COLO668 (cell line): ENCODE data around the gene ZNF292.
"Not testable (repeated sequence)": the region's sequence is repeated elsewhere in the genome, so short reads cannot be mapped to it uniquely, and the experiment has no call there.

Experiments used
- DNase-seq: peaks from one replicate; lab custom pipeline; 2025; ENCODE audit not compliant: unreplicated experiment; lab: John Stamatoyannopoulos, UW

Gene ZNF292

GRCh38 chr6:87210979-87211378 is 55.6 kb downstream of the ZNF292 start:
- DNase-seq: no peak

GRCh38 chr6:87212596-87212995 is 57.2 kb downstream of the ZNF292 start:
- no peak for DNase-seq

- peak; percentile 7 for DNase-seq
These were observed 58.0 kb downstream of the ZNF292 start for GRCh38 chr6:87213364-87213763.

- no peak for DNase-seq
These were observed 59.5 kb downstream of the ZNF292 start for GRCh38 chr6:87214831-87215230.

- no peak for DNase-seq
These were observed 65.6 kb downstream of the ZNF292 start for GRCh38 chr6:87220997-87221396.

GRCh38 chr6:87222676-87223075 is 67.3 kb downstream of the ZNF292 start:
- no peak for DNase-seq

GRCh38 chr6:87224971-87225370 is 69.6 kb downstream of the ZNF292 start:
- DNase-seq: no peak

- no peak for DNase-seq
These were observed 70.1 kb downstream of the ZNF292 start for GRCh38 chr6:87225511-87225910.

GRCh38 chr6:87225937-87226336 is 70.6 kb downstream of the ZNF292 start:
- DNase-seq: no peak

GRCh38 chr6:87230801-87231200 is 75.4 kb downstream of the ZNF292 start:
- no peak for DNase-seq

GRCh38 chr6:87237804-87238203 is 82.4 kb downstream of the ZNF292 start:
- DNase-seq: no peak

GRCh38 chr6:87239098-87239635 is 83.8 kb downstream of the ZNF292 start:
- not testable (repeated sequence) for DNase-seq

GRCh38 chr6:87241304-87241703 is 85.9 kb downstream of the ZNF292 start:
- no peak for DNase-seq

- DNase-seq: no peak
These were observed 86.9 kb downstream of the ZNF292 start for GRCh38 chr6:87242311-87242710.

- no peak for DNase-seq
These were observed 88.4 kb downstream of the ZNF292 start for GRCh38 chr6:87243812-87244211.

- no peak for DNase-seq
These were observed 89.0 kb downstream of the ZNF292 start for GRCh38 chr6:87244380-87244779.

GRCh38 chr6:87250019-87250418 is 94.7 kb downstream of the ZNF292 start:
- DNase-seq: no peak

GRCh38 chr6:87251225-87251624 is 95.9 kb downstream of the ZNF292 start:
- DNase-seq: no peak

- no peak for DNase-seq
These were observed 96.4 kb downstream of the ZNF292 start for GRCh38 chr6:87251725-87252124.

- no peak for DNase-seq
These were observed 101.7 kb downstream of the ZNF292 start for GRCh38 chr6:87257046-87257445.

- DNase-seq: no peak
These were observed 102.2 kb downstream of the ZNF292 start for GRCh38 chr6:87257565-87257964.

GRCh38 chr6:87257975-87258374 is 102.6 kb downstream of the ZNF292 start:
- DNase-seq: no peak

GRCh38 chr6:87259791-87260190 is 104.4 kb downstream of the ZNF292 start:
- DNase-seq: no peak

- no peak for DNase-seq
These were observed 106.2 kb downstream of the ZNF292 start for GRCh38 chr6:87261534-87261933.
